HG02885 (cell line): ENCODE measurements around the gene MYH15.
A peak's percentile ranks its signal among the peaks of the same experiment; 100 is the strongest.

Source experiments
- ATAC-seq: cut with Tn5 transposase; IDR thresholded peaks from one replicate; pipeline ENCODE4 v1.9.1; 2021; ENCODE audit warnings: mild to moderate bottlenecking; ENCODE audit not compliant: unreplicated experiment, poor library complexity

The MYH15 gene

GRCh38 chr3:108474581-108474980, 35.8 kb downstream of the MYH15 start:
- ATAC-seq: no peak

DNA sequence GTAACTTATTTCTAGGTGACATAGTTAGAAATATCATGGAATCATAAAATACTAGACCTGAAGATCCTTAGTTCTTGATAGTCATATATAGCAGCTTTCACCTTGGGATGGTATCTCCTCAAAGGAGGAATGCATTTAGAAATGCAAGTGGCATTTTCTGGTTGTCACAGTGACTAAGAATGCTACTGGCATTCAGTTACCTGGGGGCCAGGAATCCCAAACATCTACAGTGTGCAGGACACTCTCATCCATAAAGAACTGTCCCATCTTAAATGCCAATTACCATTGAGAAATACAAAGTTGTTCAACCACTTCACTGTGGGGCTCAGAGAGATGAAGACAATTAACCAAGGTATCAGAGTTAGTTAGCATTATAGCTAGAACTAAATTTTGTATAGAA, 36.7 kb downstream of the MYH15 start:
- no peak for ATAC-seq

DNA sequence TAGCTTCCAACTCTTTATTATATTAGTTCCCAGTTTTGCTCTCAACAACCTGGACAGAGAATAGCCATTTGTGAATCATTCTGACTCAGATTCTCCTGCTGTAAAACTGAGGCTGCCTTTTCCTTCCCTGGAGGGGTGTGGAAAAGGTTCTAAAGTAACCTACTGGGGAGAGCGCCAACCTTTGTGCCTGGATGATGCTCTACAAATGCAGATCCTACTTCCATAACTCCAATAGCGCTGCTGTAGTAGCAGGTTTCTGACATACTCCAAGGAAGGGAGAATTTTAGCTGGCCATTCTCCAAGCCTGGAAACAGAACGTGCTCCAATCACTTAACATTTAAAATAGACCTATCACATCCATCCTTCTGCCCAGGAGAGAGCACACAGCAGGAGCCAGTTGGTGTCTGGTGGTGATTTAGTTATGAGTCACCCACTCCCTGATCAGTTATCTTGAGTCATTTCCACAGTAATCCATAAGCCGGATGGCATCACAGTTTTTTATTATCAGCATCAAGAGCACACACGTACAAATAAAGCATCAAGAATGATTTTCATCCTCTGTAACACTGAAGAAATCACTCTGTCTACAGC, 38.3 kb downstream of the MYH15 start:
- ATAC-seq: no peak

GRCh38 chr3:108471426-108471825, 39.0 kb downstream of the MYH15 start:
- no peak for ATAC-seq

DNA sequence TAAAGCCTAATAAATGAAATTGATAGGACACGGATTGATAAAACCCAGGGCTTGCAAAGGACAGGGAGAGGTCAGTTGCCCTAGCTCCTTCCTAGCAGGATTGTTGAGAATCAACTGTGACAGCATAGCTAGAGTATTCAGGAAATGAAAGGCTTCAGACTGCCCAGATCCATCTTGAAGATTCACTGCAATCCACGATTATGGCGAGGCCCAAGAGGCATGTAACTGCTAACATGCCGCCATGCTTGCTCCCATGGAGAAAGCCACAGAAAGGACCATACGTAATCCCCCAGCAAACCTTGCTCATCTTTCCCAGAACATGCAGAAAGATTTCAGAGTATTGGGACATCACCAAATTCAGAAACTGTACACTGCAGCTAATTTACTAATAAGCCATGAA, 41.3 kb downstream of the MYH15 start:
- no peak for ATAC-seq

GRCh38 chr3:108468577-108468976, 41.8 kb downstream of the MYH15 start:
- ATAC-seq: no peak

GRCh38 chr3:108462899-108463298, 47.5 kb downstream of the MYH15 start:
- ATAC-seq: no peak

DNA sequence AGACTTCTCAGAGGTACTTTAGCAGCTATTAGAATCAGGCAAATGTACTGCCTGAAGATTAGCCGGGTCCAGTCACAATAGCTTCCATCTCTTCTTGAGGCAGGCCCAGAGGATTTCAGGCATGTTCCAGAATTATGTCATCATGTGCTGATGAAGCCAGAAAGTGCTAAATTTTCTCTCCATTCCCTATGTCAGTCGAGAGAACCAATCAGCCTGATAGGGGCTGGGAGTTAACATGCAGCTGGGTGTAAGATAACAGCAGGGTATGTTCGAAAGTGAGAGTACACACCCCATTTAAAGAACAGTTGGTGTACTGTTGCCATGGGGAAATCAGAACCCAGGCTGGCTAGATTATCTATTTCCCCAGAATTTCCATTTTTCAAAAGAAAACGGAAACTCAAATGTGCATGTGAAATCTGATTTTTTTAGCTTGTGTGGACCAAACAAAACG, 48.7 kb downstream of the MYH15 start:
- no peak for ATAC-seq

DNA sequence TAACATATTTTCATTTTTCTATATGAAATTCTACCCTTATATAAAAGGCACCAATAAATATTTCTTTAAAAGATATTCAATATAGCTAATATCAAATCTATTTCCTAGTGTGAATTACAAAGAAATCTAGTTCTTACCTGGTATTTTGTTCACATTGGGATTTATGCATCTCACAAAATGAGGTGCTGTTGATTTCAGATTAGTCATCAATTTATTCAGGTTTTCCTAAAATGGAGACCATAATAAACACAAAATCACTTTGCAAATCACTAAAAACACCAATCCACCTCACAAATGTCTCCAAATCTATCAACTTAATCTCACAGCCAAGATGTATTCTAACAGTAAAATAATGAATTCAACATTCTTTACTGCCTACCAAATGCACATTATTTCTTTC, 51.2 kb downstream of the MYH15 start:
- ATAC-seq: no peak

- ATAC-seq: no peak
Measured at GRCh38 chr3:108455212-108455705, 55.1 kb downstream of the MYH15 start.

DNA sequence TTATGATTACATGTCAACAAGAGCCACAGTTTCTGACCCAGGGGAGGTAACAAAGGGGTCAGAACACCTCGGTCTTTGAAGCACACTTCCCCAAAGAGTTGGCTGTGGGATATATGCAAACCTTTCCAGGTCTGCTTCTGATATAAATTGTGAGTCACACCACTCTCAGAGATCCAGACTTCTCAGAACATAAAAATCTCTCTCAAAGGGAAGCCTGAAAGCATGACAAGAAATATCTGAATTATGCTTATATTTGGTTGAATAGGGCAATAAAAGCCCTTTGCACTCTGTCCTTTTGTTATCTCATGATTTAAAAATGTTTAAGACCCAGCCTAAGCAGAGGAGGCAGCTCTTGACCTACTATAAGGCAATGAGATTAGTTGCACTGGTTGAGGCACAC, 56.8 kb downstream of the MYH15 start:
- ATAC-seq: no peak

DNA sequence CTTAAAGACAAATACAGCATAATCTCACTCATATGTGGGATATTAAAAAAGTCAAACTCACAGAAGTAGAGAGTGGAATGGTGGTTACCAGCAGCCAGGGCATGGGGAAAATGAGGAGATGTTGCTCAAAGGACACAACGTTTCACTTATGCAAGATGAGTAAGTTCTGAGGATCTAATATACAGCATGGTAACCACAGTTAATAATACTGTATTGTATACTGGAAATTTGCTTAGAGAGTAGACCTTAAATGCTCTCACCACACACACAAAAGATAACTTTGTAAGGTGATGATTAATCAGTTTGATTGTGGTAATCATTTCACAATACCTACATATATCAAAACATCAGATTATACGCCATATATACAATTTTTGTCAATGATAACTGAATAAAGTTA, 60.0 kb downstream of the MYH15 start:
- ATAC-seq: no peak

GRCh38 chr3:108448593-108448992, 61.8 kb downstream of the MYH15 start:
- ATAC-seq: peak; percentile 57

- ATAC-seq: no peak
Measured at GRCh38 chr3:108447096-108447847, 63.1 kb downstream of the MYH15 start.

- ATAC-seq: no peak
Measured at GRCh38 chr3:108442281-108442680, 68.1 kb downstream of the MYH15 start.

GRCh38 chr3:108441518-108441917, 68.9 kb downstream of the MYH15 start:
- no peak for ATAC-seq

GRCh38 chr3:108441071-108441507, 69.3 kb downstream of the MYH15 start:
- no peak for ATAC-seq

DNA sequence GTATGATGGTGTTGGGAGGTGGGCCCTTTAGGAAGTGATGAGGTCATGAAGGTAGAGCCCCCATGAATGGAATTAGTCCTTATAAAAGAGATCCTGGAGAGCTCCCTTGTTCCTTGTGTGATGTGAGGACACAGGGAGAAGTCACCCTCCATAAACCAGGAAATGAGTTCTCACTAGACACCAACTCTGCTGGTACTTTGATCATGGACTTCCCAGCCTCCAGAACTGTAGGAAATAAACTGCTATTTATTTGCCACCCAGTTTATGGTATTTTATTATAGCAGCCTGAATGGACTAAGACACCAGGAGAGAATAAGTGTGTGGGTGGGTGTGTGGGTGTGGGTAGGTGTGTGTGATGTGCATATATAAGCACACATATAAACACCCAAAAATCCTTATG, 71.9 kb downstream of the MYH15 start:
- ATAC-seq: no peak

DNA sequence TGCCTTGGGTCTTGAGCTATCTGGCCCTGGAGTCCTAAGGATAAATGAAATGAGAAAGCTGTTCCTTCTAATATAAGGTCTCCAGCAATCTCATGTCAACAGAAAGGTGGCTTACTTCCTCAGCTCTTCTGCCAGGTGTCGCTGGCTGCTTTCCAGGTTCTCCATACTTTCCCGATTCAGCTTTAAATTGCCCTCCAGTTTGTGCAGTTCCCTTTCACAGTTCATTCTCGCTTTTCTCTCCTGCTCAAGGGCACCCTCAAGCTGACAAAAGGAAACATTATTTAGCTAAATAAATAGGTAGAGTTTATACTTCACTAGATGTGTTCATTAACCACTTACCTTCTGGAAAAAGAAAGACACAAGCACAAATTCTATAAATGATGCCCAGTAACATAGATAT, 73.0 kb downstream of the MYH15 start:
- no peak for ATAC-seq

- no peak for ATAC-seq
Measured at GRCh38 chr3:108433928-108434327, 76.5 kb downstream of the MYH15 start.

DNA sequence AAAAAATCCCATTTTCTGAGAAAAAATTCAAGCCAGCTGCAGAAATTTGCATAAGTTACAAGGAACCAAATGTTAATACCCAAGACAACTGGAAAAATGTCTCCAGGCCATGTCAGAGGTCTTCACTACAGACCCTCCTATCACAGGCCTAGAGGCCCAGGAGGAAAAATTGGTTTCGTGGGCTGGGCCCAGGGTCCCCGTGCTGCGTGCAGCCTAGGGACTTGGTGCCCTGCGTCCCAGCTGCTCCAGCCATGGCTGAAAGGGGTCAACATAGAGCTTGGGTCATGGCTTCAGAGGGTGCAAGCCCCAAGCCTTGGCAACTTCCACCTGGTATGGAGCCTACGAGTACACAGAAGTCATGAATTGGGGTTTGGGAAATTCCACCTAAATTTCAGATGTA, 78.0 kb downstream of the MYH15 start:
- no peak for ATAC-seq

DNA sequence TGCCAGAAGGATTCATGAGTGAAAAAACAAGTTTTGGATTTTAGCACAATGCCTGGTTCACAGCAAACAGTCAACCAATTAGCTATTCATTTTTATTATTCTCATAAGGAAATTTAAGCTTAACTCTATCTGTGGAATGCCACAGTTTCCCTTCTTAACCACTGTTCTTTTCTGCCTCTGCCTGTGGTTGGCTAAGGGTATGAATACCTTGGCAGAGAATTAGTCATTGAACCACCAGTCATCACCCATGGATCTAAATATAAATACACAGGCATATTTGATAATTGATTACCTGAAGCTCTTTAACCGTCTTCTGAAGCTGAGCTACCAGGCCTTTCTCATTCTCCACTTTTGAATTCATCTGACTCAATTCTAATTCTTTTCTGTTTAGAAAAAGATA, 79.9 kb downstream of the MYH15 start:
- ATAC-seq: no peak
